ENCODE measurements around the gene B9D1.

Gene B9D1

GRCh38 chr17:19375732-19376131 is 13.2 kb upstream of the B9D1 start:
- no peak for DNase-seq

GRCh38 chr17:19374136-19374535 is 11.6 kb upstream of the B9D1 start:
- DNase-seq: no peak

GRCh38 chr17:19372866-19373504 is 10.5 kb upstream of the B9D1 start:
- no peak for DNase-seq

- DNase-seq: no peak
Measured at GRCh38 chr17:19372439-19372838, 9.9 kb upstream of the B9D1 start.

GRCh38 chr17:19372011-19372370 is 9.5 kb upstream of the B9D1 start:
- DNase-seq: no peak

GRCh38 chr17:19371259-19372010 is 8.9 kb upstream of the B9D1 start:
- no peak for DNase-seq

- no peak for DNase-seq
Measured at GRCh38 chr17:19370493-19370960, 8.0 kb upstream of the B9D1 start.

- DNase-seq: no peak
Measured at GRCh38 chr17:19369846-19370492, 7.4 kb upstream of the B9D1 start.

GRCh38 chr17:19369107-19369778 is 6.7 kb upstream of the B9D1 start:
- DNase-seq: no peak

GRCh38 chr17:19368229-19368628 is 5.7 kb upstream of the B9D1 start:
- DNase-seq: no peak

- no peak for DNase-seq
Measured at GRCh38 chr17:19366637-19366972, 4.1 kb upstream of the B9D1 start.

GRCh38 chr17:19365833-19366636 is 3.5 kb upstream of the B9D1 start:
- DNase-seq: no peak

GRCh38 chr17:19365499-19365817 is 2.9 kb upstream of the B9D1 start:
- DNase-seq: no peak

GRCh38 chr17:19364699-19365498 is 2.4 kb upstream of the B9D1 start:
- no peak for DNase-seq

- DNase-seq: no peak
Measured at GRCh38 chr17:19363460-19364035, 1.0 kb upstream of the B9D1 start.

- DNase-seq: no peak
Measured at GRCh38 chr17:19363114-19363438, 553 bp upstream of the B9D1 start.

- no peak for DNase-seq
Measured at GRCh38 chr17:19361944-19362276, 613 bp downstream of the B9D1 start.

GRCh38 chr17:19361326-19361725 is 1.2 kb downstream of the B9D1 start:
- DNase-seq: no peak

GRCh38 chr17:19360772-19361171 is 1.8 kb downstream of the B9D1 start:
- no peak for DNase-seq

GRCh38 chr17:19359856-19360255 is 2.7 kb downstream of the B9D1 start:
- DNase-seq: no peak

- DNase-seq: no peak
Measured at GRCh38 chr17:19359151-19359550, 3.4 kb downstream of the B9D1 start.

GRCh38 chr17:19357761-19358160 is 4.8 kb downstream of the B9D1 start:
- no peak for DNase-seq

Measured in NCI-H1436 (cell line).